NCI-H748 (cell line): ENCODE data around the gene HOXD12.

Experiments used
- DNase-seq: peaks from one replicate; lab custom pipeline; 2025; ENCODE audit not compliant: unreplicated experiment; lab: John Stamatoyannopoulos, UW

HOXD12 gene

DNA sequence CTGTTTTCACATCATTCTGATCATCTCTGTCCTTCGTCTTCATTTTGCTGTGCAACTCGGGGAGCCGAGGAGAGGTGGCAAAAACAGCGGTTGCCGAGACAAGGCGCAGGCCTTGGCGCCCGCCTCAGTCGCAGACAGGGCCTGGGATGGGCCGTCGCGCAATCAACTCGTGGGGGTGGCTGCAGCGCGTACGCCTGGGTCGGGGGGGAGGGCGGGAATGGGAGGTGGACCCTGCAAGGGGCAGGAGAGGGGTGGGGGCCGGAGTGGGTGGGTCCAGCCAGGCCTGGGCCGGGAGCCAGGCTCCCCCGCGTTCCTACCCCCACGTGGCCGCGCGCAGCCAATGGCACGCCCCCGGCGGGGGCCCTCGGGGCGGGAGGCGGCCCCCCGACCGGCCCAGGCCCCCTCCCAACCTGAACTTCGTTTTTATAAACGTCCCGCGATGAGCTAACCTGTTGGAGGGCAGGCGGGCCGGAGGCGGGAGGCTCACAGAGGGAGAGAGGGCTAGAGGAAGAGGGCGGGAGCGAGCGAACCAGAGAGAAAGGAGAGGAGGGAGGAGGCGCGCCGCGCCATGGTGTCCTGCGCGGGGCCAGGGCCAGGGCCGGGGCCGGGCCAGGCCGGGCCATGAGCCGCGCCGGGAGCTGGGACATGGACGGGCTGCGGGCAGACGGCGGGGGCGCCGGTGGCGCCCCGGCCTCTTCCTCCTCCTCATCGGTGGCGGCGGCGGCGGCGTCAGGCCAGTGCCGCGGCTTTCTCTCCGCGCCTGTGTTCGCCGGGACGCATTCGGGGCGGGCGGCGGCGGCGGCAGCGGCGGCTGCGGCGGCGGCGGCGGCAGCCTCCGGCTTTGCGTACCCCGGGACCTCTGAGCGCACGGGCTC, 7.1 kb upstream of the HOXD12 start, which contains the start of gene HOXD13:
Gene HOXD13, plus strand, starts transcription at position 452 of the 875 bp plus-strand sequence. Its CDS starts 170 bp downstream, at position 622.
- DNase-seq: peak; percentile 34

DNA sequence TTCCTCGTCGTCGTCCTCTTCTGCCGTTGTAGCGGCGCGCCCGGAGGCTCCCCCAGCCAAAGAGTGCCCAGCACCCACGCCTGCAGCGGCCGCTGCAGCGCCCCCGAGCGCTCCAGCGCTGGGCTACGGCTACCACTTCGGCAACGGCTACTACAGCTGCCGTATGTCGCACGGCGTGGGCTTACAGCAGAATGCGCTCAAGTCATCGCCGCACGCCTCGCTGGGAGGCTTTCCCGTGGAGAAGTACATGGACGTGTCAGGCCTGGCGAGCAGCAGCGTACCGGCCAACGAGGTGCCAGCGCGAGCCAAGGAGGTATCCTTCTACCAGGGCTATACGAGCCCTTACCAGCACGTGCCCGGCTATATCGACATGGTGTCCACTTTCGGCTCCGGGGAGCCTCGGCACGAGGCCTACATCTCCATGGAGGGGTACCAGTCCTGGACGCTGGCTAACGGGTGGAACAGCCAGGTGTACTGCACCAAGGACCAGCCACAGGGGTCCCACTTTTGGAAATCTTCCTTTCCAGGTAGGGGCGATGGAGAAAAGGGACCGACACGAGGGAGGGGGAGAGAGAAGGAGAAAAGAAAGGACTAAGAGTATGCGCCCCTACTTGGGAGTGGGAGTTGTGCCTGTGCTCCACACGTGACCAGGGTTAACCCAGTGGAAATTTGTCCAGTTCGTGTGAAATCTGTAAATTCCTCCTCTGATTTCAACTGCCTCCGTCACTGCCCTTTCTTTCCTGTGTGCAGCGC, 6.3 kb upstream of the HOXD12 start:
- peak; percentile 55 for DNase-seq

DNA sequence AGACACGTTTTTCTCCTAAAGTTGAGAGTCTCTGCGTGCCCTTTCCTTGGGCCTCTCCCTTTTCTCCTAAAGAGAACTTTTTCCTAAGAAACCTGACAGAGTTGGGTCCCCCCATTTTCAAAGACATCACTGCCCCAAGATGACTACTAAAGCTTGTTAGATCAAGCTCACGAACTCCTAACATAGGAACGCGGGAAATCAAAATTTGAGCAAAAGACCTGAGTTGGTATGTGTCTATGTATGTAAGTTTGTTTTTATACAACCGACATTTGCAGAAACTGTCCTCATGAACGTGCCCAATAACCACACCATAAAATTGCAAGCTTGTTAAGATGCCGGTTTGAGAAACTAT, 5.7 kb upstream of the HOXD12 start:
- no peak for DNase-seq

DNA sequence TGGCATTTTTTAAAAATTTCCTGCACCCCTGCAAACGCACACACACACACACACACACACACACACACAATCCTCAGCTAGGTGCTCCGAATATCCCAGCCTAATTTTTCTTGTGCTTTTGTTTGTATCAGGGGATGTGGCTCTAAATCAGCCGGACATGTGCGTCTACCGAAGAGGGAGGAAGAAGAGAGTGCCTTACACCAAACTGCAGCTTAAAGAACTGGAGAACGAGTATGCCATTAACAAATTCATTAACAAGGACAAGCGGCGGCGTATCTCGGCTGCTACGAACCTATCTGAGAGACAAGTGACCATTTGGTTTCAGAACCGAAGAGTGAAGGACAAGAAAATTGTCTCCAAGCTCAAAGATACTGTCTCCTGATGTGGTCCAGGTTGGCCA, 5.2 kb upstream of the HOXD12 start:
- DNase-seq: no peak

DNA sequence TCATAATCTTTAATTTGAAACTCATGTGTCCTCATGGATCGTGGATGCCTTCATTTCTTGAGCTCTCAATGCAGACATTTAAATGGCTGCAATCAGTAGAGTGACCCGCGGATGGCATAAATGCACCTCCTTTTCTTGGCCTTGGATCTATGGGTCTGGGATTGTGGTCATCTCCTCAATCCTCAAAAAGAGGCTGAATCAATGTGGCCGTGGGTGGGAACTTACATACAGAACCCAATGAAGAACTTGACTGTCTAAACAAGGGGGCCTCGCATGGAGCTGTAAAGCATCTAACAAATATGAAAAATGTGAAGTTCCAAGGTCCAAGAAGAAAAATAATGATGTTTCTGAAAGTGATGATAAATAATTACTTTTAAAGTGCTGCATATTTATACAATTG, 4.2 kb upstream of the HOXD12 start:
- DNase-seq: no peak

DNA sequence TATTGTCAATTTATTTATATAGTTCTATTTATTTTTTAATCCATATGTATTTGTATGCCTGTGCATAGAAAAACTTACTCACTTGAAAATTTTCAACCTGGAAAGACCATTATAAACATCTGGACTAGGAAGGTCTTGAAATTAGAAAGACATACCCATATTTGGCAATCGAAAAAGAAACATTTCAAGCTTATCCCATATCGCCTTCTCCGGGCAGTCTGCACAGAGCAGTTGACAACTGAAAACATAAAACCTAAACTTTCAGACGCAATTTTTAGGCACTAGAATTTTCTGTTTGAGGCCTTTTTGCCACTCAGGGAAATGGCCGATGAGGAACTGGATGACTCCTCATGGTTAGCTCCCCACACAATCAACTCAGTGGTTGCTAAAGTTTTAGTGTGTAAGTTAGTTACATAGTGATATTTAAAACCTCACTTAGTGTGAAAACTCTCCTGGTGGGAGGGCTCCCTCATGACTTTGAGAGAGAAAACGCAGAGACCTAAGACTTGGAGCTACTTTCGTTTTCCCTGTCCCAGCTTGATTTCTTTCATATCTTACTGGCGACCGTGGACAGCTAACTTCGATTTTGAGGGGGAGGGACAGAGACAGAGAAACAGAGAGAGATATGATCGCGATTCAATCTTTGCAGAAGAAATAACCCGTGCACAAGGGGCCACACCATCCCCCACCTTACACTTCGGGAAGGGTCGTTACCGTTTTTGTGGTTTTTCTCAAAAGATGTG, 3.2 kb upstream of the HOXD12 start:
- DNase-seq: no peak

DNA sequence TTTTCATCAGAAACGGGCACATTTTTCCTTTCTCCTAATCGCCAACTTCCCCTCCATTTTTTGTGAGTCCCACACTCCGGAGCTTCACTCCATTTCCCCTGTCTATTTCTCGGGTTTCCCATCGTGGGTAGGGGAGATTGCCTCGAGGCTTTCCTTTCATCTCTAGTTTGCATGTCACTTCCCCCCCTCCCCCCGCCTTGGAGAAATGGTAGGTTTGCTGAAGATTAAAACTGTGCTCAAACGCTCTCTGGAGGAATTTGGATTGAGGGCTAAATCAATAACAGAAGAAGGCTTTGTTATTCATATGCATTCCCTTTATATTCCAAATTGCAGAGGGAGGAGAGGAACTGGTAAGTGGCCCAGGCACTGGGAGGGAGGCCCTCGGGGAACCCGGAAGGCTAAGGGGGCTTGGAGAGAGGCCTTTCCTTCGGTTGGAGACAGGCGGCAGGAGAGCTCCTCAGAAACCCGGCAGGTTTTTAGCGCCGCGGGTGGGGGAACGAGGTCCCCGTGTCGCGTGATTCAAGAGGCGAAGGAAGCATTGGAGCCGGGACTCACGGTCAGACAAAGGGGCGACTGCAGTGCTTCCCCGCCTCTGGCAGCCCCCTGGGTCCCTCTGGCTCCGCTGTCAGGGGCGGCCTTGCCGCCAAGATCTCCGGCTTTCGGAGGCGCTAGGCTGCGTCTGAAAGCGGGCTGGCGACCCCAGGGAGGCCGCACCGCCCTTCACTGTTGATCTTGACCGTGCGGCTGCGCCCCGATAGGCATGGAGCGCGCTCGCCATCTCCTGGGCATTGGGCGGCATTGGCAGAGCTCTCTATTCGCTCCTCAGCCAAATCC, 2.4 kb upstream of the HOXD12 start:
- peak; percentile 96 for DNase-seq

DNA sequence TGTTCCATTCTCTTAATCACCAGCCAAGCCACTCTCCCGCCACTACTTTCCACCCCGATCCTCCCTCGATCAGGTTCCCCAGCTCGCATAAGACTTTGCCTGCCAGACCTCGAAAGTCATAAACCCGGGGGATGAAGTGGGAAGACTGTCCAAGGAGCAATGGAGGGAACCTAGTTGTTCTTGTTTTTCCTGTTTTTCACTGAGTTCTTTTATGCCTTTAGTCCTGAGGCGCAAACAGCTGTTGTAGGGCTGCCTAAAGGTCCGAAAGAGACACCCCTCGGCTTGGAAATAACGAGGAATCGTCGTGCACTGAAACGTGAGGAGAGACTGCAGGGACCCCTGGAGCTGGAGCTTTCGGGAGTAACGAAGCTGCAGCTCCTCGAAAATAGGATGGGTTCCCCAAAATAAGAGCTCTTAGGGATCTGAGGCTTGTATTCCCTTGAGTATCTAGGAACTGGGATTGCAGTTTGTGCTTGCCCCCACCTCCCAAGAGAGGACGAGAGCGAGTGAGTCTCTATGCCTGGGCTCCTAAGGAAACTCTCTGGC, 1.7 kb upstream of the HOXD12 start:
- no peak for DNase-seq

DNA sequence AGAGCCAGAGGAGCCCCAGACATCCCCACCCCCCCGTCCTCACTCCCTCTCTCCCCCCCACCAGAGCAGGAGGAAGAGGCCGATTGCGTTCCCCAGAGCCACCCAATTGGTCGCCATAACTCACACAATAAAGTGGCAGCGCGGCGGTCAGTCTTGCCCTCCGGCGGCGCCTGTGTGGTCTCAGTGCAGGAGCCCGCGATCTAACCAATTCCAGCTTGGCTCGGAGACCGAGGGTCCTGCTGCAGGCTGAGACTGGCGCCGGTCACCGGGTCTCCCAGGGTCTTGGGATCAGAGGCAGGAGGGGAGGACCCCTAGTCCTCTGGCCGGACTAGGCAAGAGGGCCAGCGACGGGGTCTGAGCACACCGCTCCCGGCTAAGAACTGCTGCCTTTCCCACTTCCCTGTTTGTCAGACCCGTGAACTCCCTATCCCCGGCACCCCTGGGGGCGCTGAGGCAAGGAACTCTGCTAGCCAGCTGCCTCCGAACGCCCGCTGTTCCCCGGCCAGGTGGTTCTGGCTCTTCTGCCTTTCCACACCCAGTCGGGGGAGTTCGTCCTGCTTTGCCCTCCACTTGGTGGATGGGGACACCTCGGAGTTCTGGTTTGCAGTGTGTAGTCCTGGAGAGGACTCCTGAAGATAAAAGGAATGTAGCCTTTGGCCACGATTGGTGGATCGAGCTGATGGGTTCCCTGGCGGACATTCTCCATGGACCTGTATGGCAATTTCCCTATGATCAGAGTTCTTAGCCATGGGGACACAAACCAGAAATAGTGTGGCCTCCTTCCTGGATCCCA, 1.0 kb upstream of the HOXD12 start:
- DNase-seq: peak; percentile 75

DNA sequence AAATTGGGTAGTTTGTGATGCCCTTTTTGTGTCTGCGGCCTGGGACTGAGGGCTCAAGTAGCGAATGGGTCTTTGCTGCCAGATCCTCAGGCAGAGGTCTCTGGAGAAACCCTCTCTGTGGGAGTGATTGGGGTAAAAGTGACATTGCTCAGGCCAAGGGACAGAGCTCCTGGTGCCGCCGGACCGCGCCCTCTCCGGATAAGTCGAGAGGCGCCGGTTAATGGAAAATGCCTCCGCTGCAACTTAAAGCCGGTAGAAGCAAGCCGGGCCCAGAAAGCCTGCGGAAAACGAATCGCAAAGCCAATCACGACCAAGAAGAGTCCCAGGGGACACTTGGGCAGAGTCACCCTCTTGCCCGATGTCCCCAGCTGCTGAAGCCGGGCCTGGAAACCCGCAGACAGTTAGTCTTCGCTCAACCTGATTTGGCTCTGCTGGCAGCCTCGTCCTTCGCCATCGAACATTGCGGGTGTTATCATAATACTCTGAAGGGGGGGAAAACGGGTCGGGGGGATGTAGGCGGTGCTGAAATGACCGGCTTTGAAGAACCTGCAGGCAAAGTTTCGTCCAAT, 352 bp upstream of the HOXD12 start:
- no peak for DNase-seq

DNA sequence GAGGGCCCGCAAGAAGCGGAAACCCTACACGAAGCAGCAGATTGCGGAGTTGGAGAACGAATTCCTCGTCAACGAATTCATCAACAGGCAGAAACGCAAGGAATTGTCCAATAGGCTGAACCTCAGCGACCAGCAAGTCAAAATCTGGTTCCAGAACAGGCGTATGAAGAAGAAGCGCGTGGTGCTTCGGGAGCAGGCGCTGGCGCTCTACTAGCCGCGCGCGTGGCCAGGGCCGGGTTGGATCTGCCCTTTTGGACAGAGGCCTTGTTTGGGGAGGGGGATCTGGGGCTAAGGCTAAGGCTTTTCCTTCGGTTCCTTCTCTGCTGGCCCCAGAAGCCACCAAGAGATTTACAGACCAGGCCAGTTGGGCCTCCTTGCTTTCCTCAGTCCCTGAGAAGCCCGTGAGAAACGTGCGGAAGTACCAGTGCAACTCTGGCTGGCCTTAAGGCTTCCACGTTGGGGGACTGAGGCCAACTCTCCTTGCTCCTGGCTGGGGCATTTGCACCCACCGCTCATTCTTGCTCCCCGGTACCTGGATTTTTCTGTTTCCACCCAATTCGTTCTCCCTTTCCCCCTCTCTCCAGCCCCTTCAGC, 1.0 kb downstream of the HOXD12 start:
- DNase-seq: no peak

DNA sequence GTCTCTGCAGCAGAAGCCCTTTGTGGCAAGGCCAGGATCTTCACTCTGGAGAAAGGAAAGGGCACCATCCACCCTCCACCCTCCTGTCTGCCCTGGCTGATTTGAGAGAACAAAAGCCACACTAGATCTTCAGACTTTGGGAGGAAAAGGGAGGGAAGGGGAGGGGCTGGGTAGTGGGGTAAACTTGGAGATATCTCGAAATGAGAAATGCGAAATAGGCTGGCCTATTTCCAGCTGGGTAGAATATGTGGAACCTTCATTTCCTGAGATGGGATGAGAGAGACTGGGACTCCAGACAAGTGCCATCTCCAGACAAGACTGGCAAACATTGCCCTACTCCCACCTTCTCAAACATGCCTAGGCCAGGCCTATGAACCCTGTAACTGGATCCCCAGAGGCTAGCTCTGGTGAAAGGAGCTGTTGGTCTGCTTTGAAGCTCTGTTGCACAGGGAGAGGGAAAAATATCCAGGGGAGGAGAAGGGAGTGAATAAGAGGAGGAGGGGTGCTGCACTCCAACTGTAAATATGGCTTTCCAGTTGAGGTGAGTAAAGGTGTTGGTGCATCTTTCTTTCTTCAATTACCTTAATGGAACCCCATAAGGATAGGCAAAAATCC, 1.7 kb downstream of the HOXD12 start:
- no peak for DNase-seq

DNA sequence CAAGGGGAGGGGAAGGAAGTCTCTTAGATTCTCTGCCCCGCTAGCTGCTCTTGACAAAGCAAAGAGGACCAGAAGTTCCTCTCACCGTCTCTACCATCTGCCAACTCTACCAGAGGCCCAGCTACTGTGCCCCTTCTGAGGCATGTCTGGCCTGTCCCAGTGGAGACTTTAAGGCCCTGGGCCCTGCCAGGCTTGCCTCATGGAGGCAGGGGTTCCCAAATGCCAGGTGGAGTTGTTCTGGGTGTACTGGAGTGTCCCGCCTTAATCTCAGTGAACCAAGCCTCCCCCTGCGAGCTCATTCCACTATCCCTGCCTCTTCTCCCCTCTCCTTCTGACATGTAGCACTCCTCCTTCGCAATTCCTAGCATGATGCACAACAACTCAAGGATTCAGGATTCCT, 2.2 kb downstream of the HOXD12 start:
- no peak for DNase-seq

DNA sequence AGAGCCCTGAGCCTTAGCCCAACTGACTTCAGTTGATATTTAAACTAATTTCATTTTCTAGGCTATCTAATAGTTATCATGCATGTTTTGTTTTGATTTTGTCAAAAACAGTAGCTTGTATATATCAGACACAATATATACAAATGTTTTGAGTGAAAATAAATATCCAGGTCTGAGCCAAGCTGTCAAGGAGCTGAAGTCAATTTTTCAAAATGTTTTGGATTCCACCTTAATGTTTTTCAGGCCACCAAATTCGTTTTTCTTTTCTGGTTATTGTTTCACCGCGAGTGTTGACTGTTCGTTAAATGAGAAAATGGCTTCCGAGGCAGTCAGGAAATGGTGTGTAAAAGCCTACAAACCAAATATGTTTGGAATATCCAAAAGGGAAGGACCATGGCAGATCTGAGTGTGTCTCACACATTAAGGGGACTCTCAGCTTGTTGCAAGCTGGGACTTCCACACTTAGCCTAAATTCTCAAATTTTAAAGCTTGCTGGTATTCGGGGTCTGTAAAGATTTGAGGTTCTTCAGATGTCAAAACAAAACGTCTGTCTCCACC, 2.8 kb downstream of the HOXD12 start:
- DNase-seq: no peak

DNA sequence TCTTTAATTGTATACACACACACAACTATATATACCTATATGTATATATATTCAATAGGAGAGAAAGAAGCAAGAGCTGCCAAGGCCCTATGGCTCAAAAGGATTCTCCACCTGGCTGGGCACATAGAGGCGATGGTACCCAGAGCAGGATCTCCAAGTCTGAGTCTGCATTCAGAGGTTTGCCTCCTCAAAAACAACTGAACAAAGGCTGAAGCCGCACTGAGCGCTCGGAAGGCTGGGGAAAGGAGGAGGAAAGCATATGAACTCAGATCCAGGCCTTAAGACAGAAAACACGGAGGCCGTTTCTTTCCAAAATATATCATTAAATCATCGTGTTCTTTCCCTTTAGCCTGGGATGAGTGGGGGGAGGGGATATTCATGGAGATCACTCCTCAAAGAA, 3.6 kb downstream of the HOXD12 start:
- no peak for DNase-seq

DNA sequence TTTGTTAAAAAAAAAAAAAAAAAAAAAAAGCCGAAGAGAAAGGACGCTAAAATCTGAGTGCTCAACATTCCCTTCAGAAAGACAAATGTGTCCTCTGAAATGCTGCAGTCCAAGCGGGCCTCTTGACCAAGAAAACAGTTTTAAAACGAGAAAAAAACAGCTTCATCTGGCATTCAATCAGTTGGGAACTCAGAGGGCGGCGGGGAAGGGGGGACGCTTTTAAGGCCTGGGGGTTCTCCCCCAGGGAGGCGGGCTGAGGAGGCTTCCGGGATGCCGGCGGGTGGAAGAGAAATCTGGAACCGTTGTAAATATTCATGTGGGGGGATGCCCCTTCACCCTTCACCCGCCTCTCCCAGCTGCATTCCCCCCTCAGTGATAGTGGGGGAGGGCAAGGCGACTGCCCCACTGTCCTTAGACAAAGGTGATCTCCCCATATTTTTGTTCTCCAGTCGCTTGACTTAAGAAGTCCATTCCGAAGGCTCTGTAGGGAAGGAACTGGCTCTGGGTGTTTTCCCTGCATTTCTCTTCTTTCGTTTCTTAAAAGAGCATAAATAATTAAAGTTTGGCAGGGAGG, 4.2 kb downstream of the HOXD12 start:
- no peak for DNase-seq

DNA sequence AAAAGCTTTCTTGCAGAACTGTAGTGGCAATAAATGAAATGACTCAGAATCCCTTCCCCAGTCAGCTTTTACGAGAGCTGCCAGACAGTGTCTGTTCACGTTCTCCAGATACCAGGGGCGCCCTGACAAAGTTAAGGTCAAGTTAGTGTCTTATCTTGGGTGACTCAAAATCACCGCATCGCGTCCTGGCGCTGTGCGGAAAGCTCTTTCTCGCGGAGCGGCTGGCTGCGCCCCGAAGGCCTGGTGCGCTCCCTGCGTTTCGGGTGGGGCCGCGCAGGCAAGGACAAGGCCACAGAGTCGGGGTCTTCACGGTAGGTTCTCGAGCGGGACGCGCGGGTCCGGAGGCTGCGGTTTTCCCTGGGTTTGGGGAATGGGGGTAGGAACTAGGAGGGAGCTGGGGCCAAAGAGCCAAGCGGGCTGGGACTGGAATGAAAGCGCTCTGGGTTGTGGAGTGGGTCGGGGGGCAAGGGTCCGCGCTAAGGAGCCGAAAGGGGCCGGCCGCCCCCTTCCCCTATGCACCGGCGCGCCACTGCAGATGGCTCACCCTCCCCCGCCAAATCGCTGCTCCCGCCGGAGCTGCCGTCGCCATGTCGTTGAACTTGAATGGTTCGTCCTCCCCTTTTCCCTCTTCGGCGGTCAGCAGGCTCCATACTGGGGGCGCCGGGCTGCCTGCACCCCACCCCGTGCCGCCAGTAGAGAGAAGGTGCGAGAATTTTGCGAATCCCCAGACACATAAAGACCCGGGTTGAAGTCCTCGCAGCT, 4.9 kb downstream of the HOXD12 start:
- DNase-seq: no peak
